ENCODE data around the gene CTNNA3.

GRCh38 chr10:66788178-66788987 lies 907.6 kb downstream of the CTNNA3 start:
- TF ChIP-seq, protein P1, sequence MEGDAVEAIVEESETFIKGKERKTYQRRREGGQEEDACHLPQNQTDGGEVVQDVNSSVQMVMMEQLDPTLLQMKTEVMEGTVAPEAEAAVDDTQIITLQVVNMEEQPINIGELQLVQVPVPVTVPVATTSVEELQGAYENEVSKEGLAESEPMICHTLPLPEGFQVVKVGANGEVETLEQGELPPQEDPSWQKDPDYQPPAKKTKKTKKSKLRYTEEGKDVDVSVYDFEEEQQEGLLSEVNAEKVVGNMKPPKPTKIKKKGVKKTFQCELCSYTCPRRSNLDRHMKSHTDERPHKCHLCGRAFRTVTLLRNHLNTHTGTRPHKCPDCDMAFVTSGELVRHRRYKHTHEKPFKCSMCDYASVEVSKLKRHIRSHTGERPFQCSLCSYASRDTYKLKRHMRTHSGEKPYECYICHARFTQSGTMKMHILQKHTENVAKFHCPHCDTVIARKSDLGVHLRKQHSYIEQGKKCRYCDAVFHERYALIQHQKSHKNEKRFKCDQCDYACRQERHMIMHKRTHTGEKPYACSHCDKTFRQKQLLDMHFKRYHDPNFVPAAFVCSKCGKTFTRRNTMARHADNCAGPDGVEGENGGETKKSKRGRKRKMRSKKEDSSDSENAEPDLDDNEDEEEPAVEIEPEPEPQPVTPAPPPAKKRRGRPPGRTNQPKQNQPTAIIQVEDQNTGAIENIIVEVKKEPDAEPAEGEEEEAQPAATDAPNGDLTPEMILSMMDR (conservative IDR thresholded peaks at IDR 0.05; ENCODE audit: low read length): no peak
- TF ChIP-seq EZH2phosphoT487 (IDR thresholded peaks at IDR 0.05; ENCODE audit: borderline replicate concordance): no peak
